Measurements from ENCODE around the gene CTLA4. TPM values are rescaled to one million over a fixed set of nuclear protein-coding genes. Genes with fewer than 3 reads are reported as not detected.

Gene CTLA4
- not detected in 2 replicates for total RNA-seq

DNA sequence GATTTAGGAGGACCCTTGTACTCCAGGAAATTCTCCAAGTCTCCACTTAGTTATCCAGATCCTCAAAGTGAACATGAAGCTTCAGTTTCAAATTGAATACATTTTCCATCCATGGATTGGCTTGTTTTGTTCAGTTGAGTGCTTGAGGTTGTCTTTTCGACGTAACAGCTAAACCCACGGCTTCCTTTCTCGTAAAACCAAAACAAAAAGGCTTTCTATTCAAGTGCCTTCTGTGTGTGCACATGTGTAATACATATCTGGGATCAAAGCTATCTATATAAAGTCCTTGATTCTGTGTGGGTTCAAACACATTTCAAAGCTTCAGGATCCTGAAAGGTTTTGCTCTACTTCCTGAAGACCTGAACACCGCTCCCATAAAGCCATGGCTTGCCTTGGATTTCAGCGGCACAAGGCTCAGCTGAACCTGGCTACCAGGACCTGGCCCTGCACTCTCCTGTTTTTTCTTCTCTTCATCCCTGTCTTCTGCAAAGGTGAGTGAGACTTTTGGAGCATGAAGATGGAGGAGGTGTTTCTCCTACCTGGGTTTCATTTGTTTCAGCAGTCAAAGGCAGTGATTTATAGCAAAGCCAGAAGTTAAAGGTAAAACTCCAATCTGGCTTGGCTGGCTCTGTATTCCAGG lies at the start of gene CTLA4:
Gene CTLA4, plus strand, starts transcription at position 211 of the 640 bp plus-strand sequence. Its CDS starts 172 bp downstream, at position 383.

Other genes with a start within 250 kb of the CTLA4 start
- gene CD28, start 161.1 kb upstream of the CTLA4 start, total RNA-seq, result not detected in 2 replicates
- not detected in 2 replicates for gene ICOS, start 69.0 kb downstream of the CTLA4 start, total RNA-seq